Stimulated activated CD4-positive, alpha-beta T cell treated with anti-CD3 and anti-CD28 coated beads, Interleukin-4, amount 100 ng/mL, for 1 hour (primary cell): Measurements from ENCODE around the gene EVI5.
A peak's percentile ranks its signal among the peaks of the same experiment; 100 is the strongest.

Source experiments
- DNase-seq: peaks from one replicate; pipeline ENCODE4 v3.0.0-alpha.2; 2020

Gene EVI5

GRCh38 chr1:92784639-92785500, at the start of gene EVI5:
Gene EVI5 (minus strand): TSS chr1:92785108. CDS start chr1:92736546, 48,562 bp downstream.
- DNase-seq: peak; percentile 71

- no peak for DNase-seq
Observed at GRCh38 chr1:92834617-92835016, 49.7 kb upstream of the EVI5 start.

GRCh38 chr1:92833840-92834239, 48.9 kb upstream of the EVI5 start:
- peak; percentile 11 for DNase-seq

GRCh38 chr1:92832537-92833114, 47.7 kb upstream of the EVI5 start:
- DNase-seq: peak; percentile 7

GRCh38 chr1:92831762-92832536, 47.0 kb upstream of the EVI5 start, which contains the start of gene RPL5:
Gene RPL5 (plus strand): TSS chr1:92832040. CDS start chr1:92832115, 75 bp downstream.
- peak; percentile 96 for DNase-seq

- DNase-seq: no peak
Observed at GRCh38 chr1:92831368-92831761, 46.5 kb upstream of the EVI5 start.

GRCh38 chr1:92826792-92827191, 41.9 kb upstream of the EVI5 start:
- no peak for DNase-seq

- no peak for DNase-seq
Observed at GRCh38 chr1:92822879-92823278, 38.0 kb upstream of the EVI5 start.

GRCh38 chr1:92820551-92820950, 35.6 kb upstream of the EVI5 start:
- DNase-seq: no peak

GRCh38 chr1:92820024-92820423, 35.1 kb upstream of the EVI5 start:
- DNase-seq: no peak

GRCh38 chr1:92817986-92818764, 33.3 kb upstream of the EVI5 start:
- DNase-seq: no peak

GRCh38 chr1:92817137-92817697, 32.3 kb upstream of the EVI5 start:
- DNase-seq: no peak

GRCh38 chr1:92816732-92817131, 31.8 kb upstream of the EVI5 start:
- DNase-seq: no peak

GRCh38 chr1:92808381-92808780, 23.5 kb upstream of the EVI5 start:
- no peak for DNase-seq

- no peak for DNase-seq
Observed at GRCh38 chr1:92805216-92805615, 20.3 kb upstream of the EVI5 start.

GRCh38 chr1:92804721-92805201, 19.9 kb upstream of the EVI5 start:
- no peak for DNase-seq

- DNase-seq: no peak
Observed at GRCh38 chr1:92803140-92803887, 18.4 kb upstream of the EVI5 start.

GRCh38 chr1:92797961-92798360, 13.1 kb upstream of the EVI5 start:
- no peak for DNase-seq

- no peak for DNase-seq
Observed at GRCh38 chr1:92797297-92797696, 12.4 kb upstream of the EVI5 start.

- no peak for DNase-seq
Observed at GRCh38 chr1:92795166-92795565, 10.3 kb upstream of the EVI5 start.

- DNase-seq: no peak
Observed at GRCh38 chr1:92792340-92792782, 7.5 kb upstream of the EVI5 start.
